Adipocyte (in vitro differentiated cells): ENCODE results near the gene CRCP.
"Not testable (repeated sequence)": the region's sequence is repeated elsewhere in the genome, so short reads cannot be mapped to it uniquely, and the experiment has no call there.

ENCODE experiments used
- DNase-seq: peaks from one replicate; pipeline ENCODE4 v3.0.0-alpha.2; 2015; ENCODE audit warnings: low read depth
- H3K27me3 ChIP-seq: replicated peaks from 2 replicates; pipeline ENCODE4 v1.7.0; 2013; ENCODE audit warnings: mild to moderate bottlenecking, low read length, moderate library complexity; ENCODE audit not compliant: control insufficient read depth, insufficient read depth
- H3K36me3 ChIP-seq: 2 replicates; pipeline ENCODE4 v1.7.0; 2013; ENCODE audit warnings: low read length, mild to moderate bottlenecking, moderate library complexity; ENCODE audit not compliant: control insufficient read depth, insufficient read depth, severe bottlenecking
- H3K4me1 ChIP-seq: 2 replicates; pipeline ENCODE4 v1.7.0; 2013; ENCODE audit warnings: mild to moderate bottlenecking, low read length, moderate library complexity; ENCODE audit not compliant: control insufficient read depth, insufficient read depth
- H3K4me3 ChIP-seq: 2 replicates; pipeline ENCODE4 v1.7.0; 2013; ENCODE audit warnings: mild to moderate bottlenecking, low read length, moderate library complexity
- H3K9ac ChIP-seq: 2 replicates; pipeline ENCODE4 v1.7.0; 2013; ENCODE audit warnings: mild to moderate bottlenecking, low read length, moderate library complexity
- H3K9me3 ChIP-seq: 2 replicates; pipeline ENCODE4 v1.7.0; 2013; ENCODE audit warnings: mild to moderate bottlenecking, low read length, moderate library complexity; ENCODE audit not compliant: control insufficient read depth

The CRCP gene

DNA sequence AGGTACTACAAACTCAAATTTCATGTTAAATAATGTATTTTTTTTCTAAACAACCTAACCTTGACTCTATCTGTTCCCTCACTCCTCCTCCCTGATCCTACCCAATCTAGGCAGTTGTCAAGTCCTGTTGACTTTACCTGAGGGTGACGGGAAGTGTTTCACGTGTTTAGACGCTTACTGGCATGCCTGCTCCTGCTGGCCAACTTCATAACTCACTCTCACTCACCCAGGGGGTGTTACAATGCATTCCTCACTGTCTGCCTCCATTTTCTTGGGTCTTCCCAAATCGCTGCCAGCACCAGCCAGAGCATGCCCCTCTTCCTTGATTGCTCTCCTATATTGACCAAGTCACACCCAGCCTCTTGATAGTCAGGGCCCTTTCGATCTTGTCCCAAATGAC, 28.3 kb downstream of the CRCP start:
- Histone ChIP-seq H3K27me3 (no peaks in the 10 kb centered on the region), H3K9me3 (no peaks in the 10 kb centered on the region), H3K4me1 (peaks cover 53% of the 10 kb centered on the region), H3K36me3 (peaks cover 30% of the 10 kb centered on the region), H3K9ac (no peak overlapping the region), H3K4me3 (no peak overlapping the region)
- no peak for DNase-seq

DNA sequence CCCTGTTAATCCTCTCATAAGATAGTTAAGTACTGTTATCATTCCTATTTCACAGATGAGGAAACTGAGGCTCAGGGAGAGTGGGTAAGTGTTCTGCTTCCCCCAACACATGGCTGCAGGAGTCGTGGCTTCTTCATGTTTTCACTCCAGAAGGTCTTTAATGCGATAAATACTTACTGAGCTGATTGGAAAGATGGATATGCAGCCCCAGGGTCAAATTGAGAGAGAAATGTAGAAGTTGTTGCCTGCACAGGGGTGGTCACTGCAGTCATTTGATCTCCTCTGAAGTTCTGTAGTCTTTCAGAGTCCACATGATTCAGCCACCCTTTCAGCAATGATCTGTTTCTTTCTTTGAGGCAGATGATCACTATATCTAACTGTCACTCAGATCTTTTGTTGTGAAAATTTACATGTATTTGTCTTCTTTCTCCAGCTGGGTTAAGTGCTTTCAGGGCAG, 29.3 kb downstream of the CRCP start:
- H3K9ac ChIP-seq = peak overlapping the region; percentile 2
- no peak for DNase-seq
- H3K36me3 ChIP-seq = peaks cover 27% of the 10 kb centered on the region
- no peak overlapping the region for H3K4me3 ChIP-seq
- peaks cover 62% of the 10 kb centered on the region for H3K4me1 ChIP-seq
- H3K9me3 ChIP-seq = no peaks in the 10 kb centered on the region
- no peaks in the 10 kb centered on the region for H3K27me3 ChIP-seq

DNA sequence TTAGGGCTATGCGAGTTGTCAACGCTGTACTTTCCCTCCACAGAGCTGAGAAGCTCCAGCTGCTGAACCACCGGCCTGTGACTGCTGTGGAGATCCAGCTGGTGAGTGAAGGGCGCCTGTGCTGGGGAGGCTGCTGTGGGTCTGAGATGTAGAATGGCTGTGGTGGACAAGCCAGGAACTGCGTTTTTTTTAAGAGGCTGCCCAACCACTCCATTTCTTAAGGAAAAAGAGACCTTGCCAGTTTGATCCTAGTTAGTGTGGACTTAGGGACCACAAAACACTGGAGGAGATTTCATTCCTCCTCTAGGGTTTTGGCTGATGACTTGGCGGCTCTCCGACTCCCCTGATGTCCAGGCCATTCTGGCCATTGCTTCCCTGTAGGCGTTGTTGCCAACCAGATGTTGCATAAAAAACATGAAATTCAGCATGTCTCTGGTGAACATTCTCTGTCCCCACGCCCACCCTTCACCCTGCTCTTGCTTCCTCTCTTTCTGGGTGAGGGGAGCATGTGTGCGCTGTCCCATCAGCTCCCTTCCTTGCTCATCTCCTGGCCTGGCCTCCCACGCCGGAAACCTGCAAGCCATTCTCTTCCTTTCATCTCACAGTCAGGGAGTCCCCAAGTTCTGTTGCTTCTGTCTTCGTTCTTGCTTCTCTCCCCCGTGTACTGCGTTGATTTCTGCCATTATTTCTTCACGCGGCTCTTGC, 30.9 kb downstream of the CRCP start:
- Histone ChIP-seq H3K4me1 (peaks cover 76% of the 10 kb centered on the region), H3K9me3 (no peaks in the 10 kb centered on the region), H3K9ac (peak overlapping the region; percentile 75), H3K4me3 (no peak overlapping the region), H3K36me3 (peaks cover 27% of the 10 kb centered on the region), H3K27me3 (no peaks in the 10 kb centered on the region)
- DNase-seq = peak; percentile 31

DNA sequence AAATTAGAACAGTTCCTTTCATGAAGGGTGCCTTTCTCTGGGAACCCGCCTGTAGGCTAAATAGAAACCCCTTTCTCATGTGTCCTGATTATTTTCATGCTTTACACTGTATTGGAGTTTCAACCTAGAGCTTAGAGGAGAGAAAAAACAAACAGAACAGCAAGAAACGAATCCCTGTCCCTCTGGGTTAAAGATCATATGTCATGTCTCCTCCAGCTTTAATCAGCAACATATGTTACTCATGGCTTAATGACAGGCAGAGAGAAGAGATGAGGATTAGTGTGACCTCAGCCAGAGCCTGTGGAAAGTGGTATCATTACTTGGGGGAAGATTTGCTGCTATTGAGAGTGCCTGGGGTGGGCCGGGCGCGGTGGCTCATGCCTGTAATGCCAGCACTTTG, 32.1 kb downstream of the CRCP start:
- peak overlapping the region; percentile 75 for H3K9ac ChIP-seq
- H3K4me1 ChIP-seq = peaks cover 76% of the 10 kb centered on the region
- DNase-seq = peak; percentile 78
- H3K27me3 ChIP-seq = no peaks in the 10 kb centered on the region
- H3K4me3 ChIP-seq = peak overlapping the region; percentile 13
- H3K9me3 ChIP-seq = no peaks in the 10 kb centered on the region
- peaks cover 25% of the 10 kb centered on the region for H3K36me3 ChIP-seq

DNA sequence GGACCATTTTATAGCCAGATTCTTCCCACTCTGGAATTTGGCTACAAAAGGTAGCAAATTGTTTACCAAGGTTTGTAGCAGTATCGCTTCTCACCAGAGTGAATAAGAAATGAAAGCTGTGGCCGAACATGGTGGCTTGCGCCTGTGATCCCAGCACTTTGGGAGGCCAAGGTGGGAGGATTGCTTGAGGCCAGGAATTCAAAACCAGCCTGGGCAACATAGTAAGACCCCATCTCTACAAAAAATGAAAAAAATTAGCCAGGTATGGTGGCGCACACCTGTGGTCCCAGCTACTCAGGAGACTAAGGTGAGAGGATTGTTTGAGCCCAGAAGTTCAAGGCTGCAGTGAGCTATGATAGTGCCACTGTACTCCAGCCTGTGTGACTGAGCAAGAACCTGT, 33.0 kb downstream of the CRCP start:
- not testable (repeated sequence) for H3K27me3 ChIP-seq, H3K9ac ChIP-seq, H3K4me3 ChIP-seq, DNase-seq, H3K9me3 ChIP-seq
- H3K4me1 ChIP-seq = peaks cover 85% of the 10 kb centered on the region
- peaks cover 16% of the 10 kb centered on the region for H3K36me3 ChIP-seq

DNA sequence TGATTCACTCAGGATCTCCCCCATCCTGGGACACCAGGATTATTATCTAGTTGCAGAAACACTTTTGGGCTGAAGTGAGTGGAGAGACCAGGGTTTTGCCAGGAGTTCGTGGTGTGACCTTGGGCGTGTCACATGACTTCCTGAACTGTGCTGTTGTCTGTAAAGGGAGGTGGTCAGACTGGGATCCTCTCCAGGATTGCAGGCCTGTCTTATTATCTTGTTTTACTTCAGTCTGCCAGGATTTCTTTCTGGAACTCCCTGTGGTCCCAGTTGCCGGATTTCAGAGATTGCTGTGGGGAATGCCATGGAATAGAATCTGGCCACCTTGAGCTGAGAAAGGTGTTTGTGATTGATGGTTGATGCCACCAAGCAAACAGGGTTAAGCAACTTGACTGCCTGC, 35.8 kb downstream of the CRCP start:
- H3K9me3 ChIP-seq = no peaks in the 10 kb centered on the region
- H3K36me3 ChIP-seq = peaks cover 17% of the 10 kb centered on the region
- peaks cover 71% of the 10 kb centered on the region for H3K4me1 ChIP-seq
- H3K27me3 ChIP-seq = no peaks in the 10 kb centered on the region
- DNase-seq = peak; percentile 45
- peak overlapping the region; percentile 76 for H3K9ac ChIP-seq
- H3K4me3 ChIP-seq = peak overlapping the region; percentile 44

DNA sequence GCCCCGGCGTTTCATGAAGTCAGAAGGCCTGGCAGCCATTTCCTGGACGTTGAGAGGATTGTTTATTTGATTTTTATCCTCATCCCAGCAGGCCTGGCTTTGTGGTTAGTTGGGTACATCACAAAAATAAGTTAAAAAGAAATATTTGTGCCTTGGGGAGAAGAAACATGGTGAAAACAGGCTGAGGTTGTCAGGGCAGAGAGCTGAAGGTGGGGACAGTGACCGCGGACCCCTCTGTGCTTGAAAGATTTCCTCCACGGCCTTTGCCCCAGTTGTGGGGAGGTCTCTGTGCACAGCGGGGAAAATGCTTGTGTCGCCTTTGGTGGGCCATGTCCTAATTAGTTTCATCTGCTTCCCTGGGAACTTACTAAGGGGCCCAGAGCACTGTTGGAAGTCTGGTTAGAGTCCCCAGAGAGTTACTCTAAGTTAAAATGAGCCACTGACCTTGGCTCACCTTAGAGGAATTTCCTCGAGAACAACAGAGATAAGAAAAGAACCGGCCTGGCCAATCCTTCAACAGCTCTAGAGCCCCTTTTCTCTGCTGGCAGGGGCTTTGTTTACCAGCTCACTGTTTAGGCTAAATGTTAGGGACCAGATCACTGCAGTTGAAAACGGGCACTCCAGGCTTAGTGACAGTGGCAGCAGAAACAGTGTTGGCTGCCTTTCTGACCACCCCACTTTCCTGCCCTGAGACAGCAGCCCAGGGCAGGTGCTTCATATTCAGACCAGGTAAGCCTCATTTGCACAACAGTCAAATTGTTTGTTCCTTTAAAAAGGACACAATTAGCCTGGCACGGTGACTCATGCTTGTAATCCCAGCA, 37.9 kb downstream of the CRCP start:
- DNase-seq = peak; percentile 73
- Histone ChIP-seq H3K4me1 (peaks cover 50% of the 10 kb centered on the region), H3K9me3 (no peaks in the 10 kb centered on the region), H3K9ac (peak overlapping the region; percentile 76), H3K36me3 (peaks cover 35% of the 10 kb centered on the region), H3K4me3 (peak overlapping the region; percentile 59), H3K27me3 (no peaks in the 10 kb centered on the region)

DNA sequence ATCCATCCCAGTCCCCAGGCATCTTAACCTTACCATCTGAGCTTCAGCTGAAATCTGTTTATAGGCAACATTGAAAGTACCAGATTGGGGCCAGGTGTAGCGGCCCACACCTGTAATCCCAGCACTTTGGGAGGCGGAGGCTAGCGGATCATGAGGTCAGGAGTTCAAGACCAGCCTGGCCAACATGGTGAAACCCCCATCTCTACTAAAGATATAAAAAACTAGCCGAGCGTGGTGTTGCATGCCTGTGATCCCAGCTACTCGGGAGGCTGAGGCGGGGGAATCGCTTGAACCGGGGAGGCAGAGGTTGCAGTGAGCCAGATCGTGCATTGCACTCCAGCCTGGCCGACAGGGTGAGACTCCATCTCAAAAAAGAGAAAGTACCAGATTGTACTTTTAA, 39.0 kb downstream of the CRCP start:
- no peaks in the 10 kb centered on the region for H3K27me3 ChIP-seq
- no peak overlapping the region for H3K4me3 ChIP-seq
- H3K4me1 ChIP-seq = peaks cover 43% of the 10 kb centered on the region
- H3K9ac ChIP-seq = no peak overlapping the region
- peaks cover 39% of the 10 kb centered on the region for H3K36me3 ChIP-seq
- DNase-seq = no peak
- no peaks in the 10 kb centered on the region for H3K9me3 ChIP-seq

DNA sequence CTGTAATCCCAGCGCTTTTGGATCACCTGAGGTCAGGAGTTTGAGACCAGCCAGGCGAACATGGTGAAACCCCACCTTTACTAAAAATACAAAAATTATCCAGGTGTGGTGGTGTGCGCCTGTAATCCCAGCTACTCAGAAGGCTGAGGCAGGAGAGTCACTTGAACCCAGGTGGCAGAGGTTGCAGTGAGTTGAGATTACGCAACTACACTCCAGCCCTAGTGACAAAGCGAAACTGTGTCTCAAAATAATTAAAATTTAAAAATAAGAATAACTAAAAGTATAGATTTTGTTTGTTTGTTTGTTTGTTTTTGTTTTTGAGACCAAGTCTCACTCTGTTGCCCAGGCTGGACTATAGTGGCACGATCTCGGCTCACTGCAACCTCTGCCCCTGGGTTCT, 41.4 kb downstream of the CRCP start:
- not testable (repeated sequence) for H3K9ac ChIP-seq, H3K27me3 ChIP-seq, H3K9me3 ChIP-seq, H3K4me3 ChIP-seq, DNase-seq
- Histone ChIP-seq H3K36me3 (peaks cover 39% of the 10 kb centered on the region), H3K4me1 (peaks cover 22% of the 10 kb centered on the region)

DNA sequence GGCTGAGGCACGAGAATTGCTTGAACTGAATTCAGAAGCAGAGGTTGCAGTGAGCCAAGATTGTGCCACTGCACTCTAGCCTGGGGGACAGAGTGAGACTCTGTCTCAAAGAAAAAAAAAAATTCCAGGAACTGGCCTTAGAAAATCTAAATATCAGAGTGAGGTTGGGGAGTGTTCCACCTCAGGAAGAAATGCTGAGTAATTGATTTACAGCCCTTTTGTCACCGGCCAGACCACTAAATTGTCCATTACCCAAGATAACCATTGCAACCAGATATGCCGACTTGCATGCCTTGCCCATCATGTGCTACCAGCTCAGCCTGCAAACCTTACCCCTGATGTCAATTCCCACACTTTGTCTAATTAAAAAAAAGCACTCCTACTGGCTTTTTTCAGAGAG, 42.4 kb downstream of the CRCP start:
- no peaks in the 10 kb centered on the region for H3K9me3 ChIP-seq
- DNase-seq = no peak
- no peaks in the 10 kb centered on the region for H3K27me3 ChIP-seq
- peaks cover 12% of the 10 kb centered on the region for H3K4me1 ChIP-seq
- H3K36me3 ChIP-seq = peaks cover 39% of the 10 kb centered on the region
- H3K4me3 ChIP-seq = no peak overlapping the region
- H3K9ac ChIP-seq = no peak overlapping the region

DNA sequence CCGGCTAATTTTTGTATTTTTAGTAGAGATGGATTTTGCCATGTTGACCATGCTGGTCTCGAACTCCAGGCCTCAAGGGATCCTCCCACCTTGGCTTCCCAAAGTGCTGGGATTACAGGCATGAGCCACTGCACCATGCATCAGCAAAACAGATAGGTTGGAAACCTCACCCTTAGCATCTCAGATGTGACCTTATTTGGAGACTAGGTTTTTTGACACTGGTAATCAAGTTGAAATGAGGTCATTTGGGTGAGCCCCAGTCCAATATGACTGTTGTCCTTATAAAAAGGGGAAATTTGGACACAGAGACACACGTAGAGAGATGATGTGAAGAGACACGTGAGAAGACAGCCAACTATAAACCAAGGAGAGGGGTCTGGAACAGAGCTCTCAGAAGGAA, 48.0 kb downstream of the CRCP start:
- H3K4me1 ChIP-seq = peaks cover 8% of the 10 kb centered on the region

More for the DNA sequence above, 48.0 kb downstream of the CRCP start:
- Histone ChIP-seq H3K27me3 (no peaks in the 10 kb centered on the region), H3K9ac (no peak overlapping the region), H3K36me3 (peaks cover 4% of the 10 kb centered on the region), H3K4me3 (no peak overlapping the region), H3K9me3 (no peaks in the 10 kb centered on the region)
- no peak for DNase-seq
